Memory B cell (primary cell): Measurements from ENCODE around the gene MOB4.
"Not testable (repeated sequence)": the region's sequence is repeated elsewhere in the genome, so short reads cannot be mapped to it uniquely, and the experiment has no call there.

Experiments
- ATAC-seq: fragments of 150-1000 bp; cut with Tn5 transposase; 2 replicates; pipeline ENCODE4 v1.10.0; 2021; ENCODE audit warnings: low read depth, mild to moderate bottlenecking, moderate library complexity
- DNase-seq, 2 donors: peaks; one replicate each; pipeline ENCODE4 v3.0.0; 2022; ENCODE audit warnings: low spot score in 2 of 2
- H3K27ac Mint-ChIP-seq: one replicate; pipeline ENCODE4 v1.8.0; 2022; ENCODE audit warnings: mild to moderate bottlenecking, moderate library complexity, mixed read lengths
- H3K27me3 Mint-ChIP-seq: one replicate; pipeline ENCODE4 v1.8.0; 2022; ENCODE audit warnings: mixed read lengths
- H3K36me3 Mint-ChIP-seq: one replicate; pipeline ENCODE4 v1.8.0; 2022; ENCODE audit warnings: mild to moderate bottlenecking, mixed read lengths
- H3K4me1 Mint-ChIP-seq: one replicate; pipeline ENCODE4 v1.8.0; 2022; ENCODE audit warnings: mixed read lengths
- H3K4me3 Mint-ChIP-seq: one replicate; pipeline ENCODE4 v1.8.0; 2022; ENCODE audit warnings: mild to moderate bottlenecking, moderate library complexity, mixed read lengths
- H3K9me3 Mint-ChIP-seq: one replicate; pipeline ENCODE4 v1.8.0; 2022; ENCODE audit warnings: mixed read lengths

MOB4 gene

GRCh38 chr2:197580166-197580565 is 64.3 kb downstream of the MOB4 start:
- not testable (repeated sequence) for H3K27ac Mint-ChIP-seq, H3K4me3 Mint-ChIP-seq, H3K9me3 Mint-ChIP-seq, H3K4me1 Mint-ChIP-seq, H3K36me3 Mint-ChIP-seq, H3K27me3 Mint-ChIP-seq, ATAC-seq, DNase-seq

- not testable (repeated sequence) for DNase-seq, H3K4me3 Mint-ChIP-seq, ATAC-seq, H3K27me3 Mint-ChIP-seq, H3K9me3 Mint-ChIP-seq, H3K27ac Mint-ChIP-seq, H3K4me1 Mint-ChIP-seq, H3K36me3 Mint-ChIP-seq
These were observed 71.4 kb downstream of the MOB4 start for GRCh38 chr2:197587255-197587654.

- no peak overlapping the region for H3K27ac Mint-ChIP-seq
- no peak for DNase-seq
- peaks cover 2% of the 10 kb centered on the region for H3K36me3 Mint-ChIP-seq
- peaks cover 7% of the 10 kb centered on the region for H3K27me3 Mint-ChIP-seq
- ATAC-seq, result no peak
- no peaks in the 10 kb centered on the region for H3K4me1 Mint-ChIP-seq
- no peak overlapping the region for H3K4me3 Mint-ChIP-seq
- no peaks in the 10 kb centered on the region for H3K9me3 Mint-ChIP-seq
These were observed 75.6 kb downstream of the MOB4 start for GRCh38 chr2:197591339-197592072.

- no peaks in the 10 kb centered on the region for H3K9me3 Mint-ChIP-seq
- no peak for ATAC-seq
- H3K27ac Mint-ChIP-seq, result no peak overlapping the region
- H3K27me3 Mint-ChIP-seq, result peaks cover 12% of the 10 kb centered on the region
- H3K4me3 Mint-ChIP-seq, result no peak overlapping the region
- H3K4me1 Mint-ChIP-seq, result peaks cover 4% of the 10 kb centered on the region
- H3K36me3 Mint-ChIP-seq, result no peaks in the 10 kb centered on the region
- DNase-seq, result no peak
These were observed 80.9 kb downstream of the MOB4 start for GRCh38 chr2:197596766-197597165.

- H3K27me3 Mint-ChIP-seq, result peaks cover 13% of the 10 kb centered on the region
- no peaks in the 10 kb centered on the region for H3K9me3 Mint-ChIP-seq
These were observed 81.3 kb downstream of the MOB4 start for GRCh38 chr2:197597166-197597565.

GRCh38 chr2:197598450-197598849 is 82.6 kb downstream of the MOB4 start:
- H3K4me1 Mint-ChIP-seq, result peaks cover 4% of the 10 kb centered on the region
- no peaks in the 10 kb centered on the region for H3K36me3 Mint-ChIP-seq
- H3K9me3 Mint-ChIP-seq, result no peaks in the 10 kb centered on the region
- H3K4me3 Mint-ChIP-seq, result no peak overlapping the region
- DNase-seq (no peak), ATAC-seq (no peak)
- no peak overlapping the region for H3K27ac Mint-ChIP-seq
- H3K27me3 Mint-ChIP-seq, result peaks cover 13% of the 10 kb centered on the region

More at GRCh38 chr2:197597166-197597565, 81.3 kb downstream of the MOB4 start:
- Mint-ChIP-seq H3K4me1 (peaks cover 4% of the 10 kb centered on the region), H3K4me3 (no peak overlapping the region), H3K27ac (no peak overlapping the region), H3K36me3 (no peaks in the 10 kb centered on the region)
- no peak for DNase-seq
- no peak for ATAC-seq

- H3K4me3 Mint-ChIP-seq, result no peak overlapping the region
- peaks cover 4% of the 10 kb centered on the region for H3K4me1 Mint-ChIP-seq
- peak in 1 of 2 donors; percentile 1 for DNase-seq
- no peaks in the 10 kb centered on the region for H3K9me3 Mint-ChIP-seq
- H3K27me3 Mint-ChIP-seq, result peaks cover 13% of the 10 kb centered on the region
- no peak overlapping the region for H3K27ac Mint-ChIP-seq
- peak; percentile 71 for ATAC-seq
- H3K36me3 Mint-ChIP-seq, result no peaks in the 10 kb centered on the region
These were observed 83.6 kb downstream of the MOB4 start for GRCh38 chr2:197599285-197599965.

- H3K36me3 Mint-ChIP-seq, result no peaks in the 10 kb centered on the region
- peaks cover 4% of the 10 kb centered on the region for H3K4me1 Mint-ChIP-seq
- ATAC-seq (no peak), DNase-seq (no peak)
- peaks cover 11% of the 10 kb centered on the region for H3K27me3 Mint-ChIP-seq
- no peak overlapping the region for H3K4me3 Mint-ChIP-seq
- H3K9me3 Mint-ChIP-seq, result no peaks in the 10 kb centered on the region
- H3K27ac Mint-ChIP-seq, result no peak overlapping the region
These were observed 84.4 kb downstream of the MOB4 start for GRCh38 chr2:197600306-197600705.

GRCh38 chr2:197601726-197602125 is 85.9 kb downstream of the MOB4 start:
- no peak overlapping the region for H3K27ac Mint-ChIP-seq

More at GRCh38 chr2:197601726-197602125, 85.9 kb downstream of the MOB4 start:
- Mint-ChIP-seq H3K9me3 (no peaks in the 10 kb centered on the region), H3K27me3 (peaks cover 11% of the 10 kb centered on the region), H3K4me3 (no peak overlapping the region), H3K36me3 (no peaks in the 10 kb centered on the region), H3K4me1 (peaks cover 4% of the 10 kb centered on the region)
- ATAC-seq, result no peak
- no peak for DNase-seq
